SK-N-MC (cell line): ENCODE measurements around the gene CYB5D1.

Source experiments
- DNase-seq: peaks from one replicate; pipeline ENCODE4 v3.0.0-alpha.2; 2011; ENCODE audit warnings: low read depth, low spot score
- H3K27ac ChIP-seq: fragments of 200-600 bp; sonication (generic); 2 replicates; pipeline ENCODE4 v1.5.1; 2016; ENCODE audit warnings: mixed run types
- H3K36me3 ChIP-seq: fragments of 200-600 bp; sonication (generic); 2 replicates; pipeline ENCODE4 v1.6.1; 2017; ENCODE audit warnings: antibody characterized with exemption, low read length, mixed read lengths; ENCODE audit not compliant: insufficient read depth
- H3K4me3 ChIP-seq: fragments of 200-600 bp; sonication (generic); 2 replicates; pipeline ENCODE4 v1.5.1; 2016
- H3K9ac ChIP-seq: fragments of 200-600 bp; sonication (generic); 2 replicates; pipeline ENCODE4 v1.8.0; 2017; ENCODE audit warnings: mixed run types, mixed read lengths; ENCODE audit not compliant: insufficient read length
- H3K9me3 ChIP-seq: fragments of 200-600 bp; sonication (generic); 2 replicates; pipeline ENCODE4 v1.6.1; 2017; ENCODE audit warnings: low read depth, mild to moderate bottlenecking, antibody characterized with exemption, low read length, moderate library complexity, mixed read lengths
- EZH2 ChIP-seq: fragments of 200-600 bp; sonication (generic); IDR thresholded peaks from one replicate; pipeline ENCODE4 v1.6.1; 2017; ENCODE audit warnings: antibody characterized with exemption
- FOXP2 ChIP-seq: optimal IDR thresholded peaks from 2 replicates; pipeline ENCODE3; 2011; ENCODE audit warnings: mild to moderate bottlenecking, moderate library complexity; ENCODE audit not compliant: insufficient read depth; ENCODE audit errors: extremely low read length, control extremely low read depth
- POLR2AphosphoS5 ChIP-seq: IDR thresholded peaks from 2 replicates; pipeline ENCODE4 v1.6.1; 2012; ENCODE audit warnings: mild to moderate bottlenecking, low read depth, low read length, borderline replicate concordance

Gene CYB5D1

DNA sequence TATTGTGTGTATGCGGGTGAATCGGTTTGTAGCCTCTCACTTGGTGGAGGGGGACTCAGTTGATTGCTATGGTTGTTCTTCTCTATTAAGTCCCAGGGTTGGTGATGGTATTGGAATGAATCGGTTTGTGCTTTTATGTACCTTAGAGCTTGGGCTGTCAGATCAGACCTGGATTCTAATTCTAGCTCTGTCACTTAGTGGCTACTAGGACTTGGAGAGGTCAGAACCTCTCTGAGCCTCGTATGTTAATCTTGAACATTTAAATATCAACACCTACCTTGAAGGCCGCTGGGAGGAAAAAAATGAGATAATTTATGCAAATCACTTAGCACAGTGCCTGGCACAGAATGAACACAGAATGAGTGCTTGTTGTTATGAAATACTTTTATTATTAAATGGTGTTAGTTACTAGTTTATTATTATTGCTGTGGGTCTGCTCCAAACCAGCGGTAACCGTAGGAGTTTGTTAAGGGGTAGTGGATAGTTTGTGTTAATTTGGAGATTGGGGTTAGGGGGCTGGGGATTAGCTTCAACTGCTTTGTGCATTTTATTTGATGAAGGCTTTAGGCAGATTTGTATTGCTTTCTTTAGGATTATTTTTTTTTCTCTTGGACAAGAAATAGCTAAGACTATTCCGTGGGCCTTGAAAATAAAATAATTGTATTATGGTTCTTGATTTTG is 20.3 kb upstream of the CYB5D1 start:
- peak overlapping the region; percentile 92 for H3K27ac ChIP-seq
- no peaks in the 10 kb centered on the region for H3K9me3 ChIP-seq
- H3K4me3 ChIP-seq: peak overlapping the region; percentile 82
- DNase-seq: no peak
- TF ChIP-seq FOXP2 (no peak), POLR2AphosphoS5 (no peak), EZH2 (no peak)
- peaks cover 15% of the 10 kb centered on the region; the same call in 1 of the 2 replicates for H3K36me3 ChIP-seq
- peak overlapping the region; percentile 74 for H3K9ac ChIP-seq

DNA sequence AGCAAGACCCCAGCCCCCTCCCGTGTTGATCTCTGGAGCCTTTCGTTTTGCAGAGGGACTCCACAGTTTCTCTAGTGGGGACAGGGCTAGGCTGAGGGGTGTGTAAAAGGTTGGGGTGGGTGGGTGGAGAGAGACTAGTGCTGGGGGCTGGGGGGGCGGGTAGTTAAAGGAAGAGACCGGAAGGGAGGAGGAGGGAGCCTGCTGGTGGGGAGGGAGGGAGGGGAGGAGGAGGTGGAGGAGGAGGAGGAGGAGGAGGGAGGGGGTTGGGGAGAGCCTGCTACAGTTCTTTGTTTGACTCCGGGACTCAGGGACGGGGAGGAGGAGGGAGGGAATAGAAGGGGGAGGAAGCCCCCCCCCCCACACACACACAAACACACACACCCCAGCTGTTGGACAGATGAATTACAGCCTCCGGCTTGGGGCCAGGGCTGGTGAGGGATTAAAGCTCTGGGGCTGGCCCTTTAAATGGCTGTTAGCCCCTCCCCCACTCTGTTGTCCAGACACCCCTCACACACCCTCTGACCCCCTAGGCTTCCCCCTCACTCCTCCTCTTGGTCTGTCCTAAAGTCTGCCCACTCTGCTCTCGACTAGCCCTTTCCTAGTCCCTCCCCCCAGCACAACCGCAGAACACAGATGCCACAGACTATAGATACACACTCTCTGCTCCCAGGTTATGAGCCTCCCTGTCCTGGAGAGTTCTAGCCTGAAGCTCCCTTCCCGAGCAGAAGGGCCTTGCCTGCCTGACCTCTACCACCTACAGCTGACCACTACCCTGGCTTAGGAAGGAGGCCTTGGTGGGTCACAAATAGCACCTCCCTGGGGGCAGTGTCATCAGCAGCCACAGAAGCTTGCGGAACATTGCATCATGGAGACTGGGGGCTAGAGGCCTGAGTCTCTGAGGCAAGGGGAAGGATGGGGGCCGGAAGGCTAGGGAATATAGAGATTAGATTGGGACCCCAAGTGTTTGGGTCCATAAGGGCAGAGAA is 19.4 kb upstream of the CYB5D1 start:
- peaks cover 15% of the 10 kb centered on the region; the same call in 1 of the 2 replicates for H3K36me3 ChIP-seq
- no peak for DNase-seq
- H3K9ac ChIP-seq: peak overlapping the region; percentile 74
- TF ChIP-seq FOXP2 (no peak), EZH2 (no peak), POLR2AphosphoS5 (no peak)
- peak overlapping the region; percentile 92 for H3K27ac ChIP-seq
- no peaks in the 10 kb centered on the region for H3K9me3 ChIP-seq
- peak overlapping the region; percentile 87 for H3K4me3 ChIP-seq

GRCh38 chr17:7839190-7839875 is 18.5 kb upstream of the CYB5D1 start:
- Histone ChIP-seq H3K9me3 (no peaks in the 10 kb centered on the region), H3K27ac (peak overlapping the region; percentile 92), H3K4me3 (peak overlapping the region; percentile 87), H3K9ac (peak overlapping the region; percentile 56), H3K36me3 (peaks cover 15% of the 10 kb centered on the region; the same call in 1 of the 2 replicates)
- TF ChIP-seq EZH2 (no peak), FOXP2 (no peak)
- no peak for DNase-seq

DNA sequence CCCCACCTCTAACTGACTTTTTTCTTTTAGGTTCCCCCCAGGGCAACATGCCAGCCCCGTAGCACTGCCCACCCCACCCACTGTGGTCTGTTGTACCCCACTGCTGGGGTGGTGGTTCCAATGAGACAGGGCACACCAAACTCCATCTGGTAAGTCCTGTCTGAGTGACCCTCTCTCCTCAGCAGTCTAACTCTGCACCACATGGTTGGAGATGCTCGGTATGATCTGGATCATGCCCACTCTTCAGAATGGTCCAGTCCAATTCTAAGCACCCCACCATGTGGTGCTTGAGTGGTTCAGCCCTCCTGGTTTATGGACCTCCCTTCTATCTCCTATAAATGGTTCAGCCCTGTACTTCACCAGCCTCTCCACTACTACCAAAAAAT is 17.9 kb upstream of the CYB5D1 start:
- Histone ChIP-seq H3K9ac (peak overlapping the region; percentile 24), H3K4me3 (peak overlapping the region; percentile 87), H3K9me3 (no peaks in the 10 kb centered on the region), H3K36me3 (peaks cover 16% of the 10 kb centered on the region; the same call in 1 of the 2 replicates), H3K27ac (peak overlapping the region; percentile 92)
- DNase-seq: no peak
- no peak for TF ChIP-seq FOXP2
- no peak for TF ChIP-seq EZH2
- no peak for TF ChIP-seq POLR2AphosphoS5

- Histone ChIP-seq H3K36me3 (peaks cover 21% of the 10 kb centered on the region; the same call in 1 of the 2 replicates), H3K9ac (peak overlapping the region; percentile 24), H3K27ac (peak overlapping the region; percentile 92), H3K9me3 (no peaks in the 10 kb centered on the region), H3K4me3 (peak overlapping the region; percentile 87)
- TF ChIP-seq EZH2: no peak
- TF ChIP-seq FOXP2: no peak
- TF ChIP-seq POLR2AphosphoS5: no peak
- no peak for DNase-seq
These were observed 17.4 kb upstream of the CYB5D1 start for GRCh38 chr17:7840441-7840840.

DNA sequence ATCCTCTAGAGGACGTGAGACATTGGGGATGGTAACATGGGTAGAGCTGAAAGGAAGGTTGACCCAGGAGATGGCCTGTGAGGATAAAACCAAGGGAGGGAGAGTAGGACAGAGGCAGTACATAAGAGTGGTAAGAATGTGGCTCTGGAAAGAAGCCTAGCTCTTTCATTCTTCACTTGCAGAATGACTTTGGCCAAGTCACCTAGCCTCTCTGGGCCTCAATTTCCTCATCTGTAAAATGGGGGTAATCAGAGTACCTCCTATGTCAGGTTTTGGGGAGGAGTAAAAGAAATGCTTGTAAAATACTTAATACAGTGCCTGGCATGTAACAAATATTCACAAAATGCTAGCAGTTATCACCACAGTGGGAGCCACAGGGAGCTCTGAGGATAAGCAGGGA is 16.9 kb upstream of the CYB5D1 start:
- no peak for TF ChIP-seq FOXP2
- TF ChIP-seq POLR2AphosphoS5: no peak
- peaks cover 25% of the 10 kb centered on the region; the same call in 1 of the 2 replicates for H3K36me3 ChIP-seq
- H3K9me3 ChIP-seq: no peaks in the 10 kb centered on the region
- H3K27ac ChIP-seq: peak overlapping the region; percentile 92
- H3K4me3 ChIP-seq: peak overlapping the region; percentile 87
- no peak for DNase-seq
- H3K9ac ChIP-seq: peak overlapping the region; percentile 92

DNA sequence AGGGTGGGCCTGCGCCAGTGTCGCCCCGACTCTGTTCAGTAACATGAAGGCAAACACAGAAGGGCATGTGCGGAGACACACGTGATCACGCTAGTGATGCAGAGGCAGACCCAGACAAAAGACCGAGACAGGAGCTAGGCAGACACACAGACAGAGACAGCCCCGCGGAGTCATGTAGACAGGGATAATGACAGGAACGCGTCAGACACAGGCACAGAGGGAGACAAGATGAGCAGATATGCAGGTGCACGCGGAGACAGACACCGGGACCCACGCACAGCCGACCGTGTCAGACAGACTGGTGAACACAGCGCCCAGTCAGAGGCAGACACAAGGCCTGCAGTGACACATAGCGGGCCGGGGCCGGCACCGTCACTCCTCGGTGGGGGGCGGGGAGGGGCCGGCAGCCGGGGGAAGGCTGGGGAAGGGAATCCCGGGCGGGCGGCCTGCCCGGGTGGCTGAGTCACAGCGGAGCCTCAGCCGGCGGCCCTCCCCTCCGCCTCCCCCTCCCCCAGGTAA is 16.3 kb upstream of the CYB5D1 start:
- DNase-seq: no peak
- Histone ChIP-seq H3K27ac (peak overlapping the region; percentile 92), H3K9ac (peak overlapping the region; percentile 92), H3K36me3 (peaks cover 30% of the 10 kb centered on the region), H3K4me3 (peak overlapping the region; percentile 87), H3K9me3 (no peaks in the 10 kb centered on the region)
- TF ChIP-seq FOXP2: no peak
- no peak for TF ChIP-seq EZH2
- TF ChIP-seq POLR2AphosphoS5: no peak

DNA sequence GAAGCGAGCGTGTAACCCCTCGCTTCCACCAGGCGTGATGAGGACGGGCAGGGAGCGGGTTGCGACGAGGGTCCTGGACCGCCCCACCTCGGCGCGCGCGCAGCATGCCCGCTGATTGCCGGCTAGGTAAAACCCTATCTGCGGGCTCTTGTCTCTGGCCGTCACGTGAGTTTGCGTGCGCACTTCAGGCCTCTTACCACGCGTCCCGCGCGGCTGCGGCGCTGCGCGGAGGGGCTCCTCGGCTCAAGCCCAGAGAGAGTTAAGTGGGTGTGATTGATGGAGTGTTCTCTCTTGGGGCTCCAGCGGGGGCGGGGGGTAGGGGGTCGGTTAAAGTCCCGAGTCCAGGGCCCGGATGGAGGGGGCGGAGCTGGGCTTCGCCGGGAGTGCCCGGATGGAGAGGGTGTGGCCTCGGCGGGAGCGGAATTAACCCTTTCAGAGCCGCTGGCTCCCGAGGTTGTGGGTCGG is 15.9 kb upstream of the CYB5D1 start:
- Histone ChIP-seq H3K9ac (peak overlapping the region; percentile 92), H3K36me3 (peaks cover 35% of the 10 kb centered on the region), H3K9me3 (no peaks in the 10 kb centered on the region), H3K27ac (peak overlapping the region; percentile 92), H3K4me3 (peak overlapping the region; percentile 87)
- TF ChIP-seq EZH2 (no peak), POLR2AphosphoS5 (peak; percentile 43)
- DNase-seq: no peak
